ENCODE data around the gene GAS7. TPM values are rescaled to one million over a fixed set of nuclear protein-coding genes. Genes with fewer than 3 reads are reported as not detected.

The GAS7 gene
- total and polyA plus RNA-seq, 10 of the 15 experiments (the other 5 are each of a cell fraction or from before 2014, with no cell fraction given) = 2.3 to 53.4 (median 24.0) TPM

GRCh38 chr17:10149573-10150399, 48.6 kb downstream of the GAS7 start (continued):
- TF ChIP-seq, protein P1, sequence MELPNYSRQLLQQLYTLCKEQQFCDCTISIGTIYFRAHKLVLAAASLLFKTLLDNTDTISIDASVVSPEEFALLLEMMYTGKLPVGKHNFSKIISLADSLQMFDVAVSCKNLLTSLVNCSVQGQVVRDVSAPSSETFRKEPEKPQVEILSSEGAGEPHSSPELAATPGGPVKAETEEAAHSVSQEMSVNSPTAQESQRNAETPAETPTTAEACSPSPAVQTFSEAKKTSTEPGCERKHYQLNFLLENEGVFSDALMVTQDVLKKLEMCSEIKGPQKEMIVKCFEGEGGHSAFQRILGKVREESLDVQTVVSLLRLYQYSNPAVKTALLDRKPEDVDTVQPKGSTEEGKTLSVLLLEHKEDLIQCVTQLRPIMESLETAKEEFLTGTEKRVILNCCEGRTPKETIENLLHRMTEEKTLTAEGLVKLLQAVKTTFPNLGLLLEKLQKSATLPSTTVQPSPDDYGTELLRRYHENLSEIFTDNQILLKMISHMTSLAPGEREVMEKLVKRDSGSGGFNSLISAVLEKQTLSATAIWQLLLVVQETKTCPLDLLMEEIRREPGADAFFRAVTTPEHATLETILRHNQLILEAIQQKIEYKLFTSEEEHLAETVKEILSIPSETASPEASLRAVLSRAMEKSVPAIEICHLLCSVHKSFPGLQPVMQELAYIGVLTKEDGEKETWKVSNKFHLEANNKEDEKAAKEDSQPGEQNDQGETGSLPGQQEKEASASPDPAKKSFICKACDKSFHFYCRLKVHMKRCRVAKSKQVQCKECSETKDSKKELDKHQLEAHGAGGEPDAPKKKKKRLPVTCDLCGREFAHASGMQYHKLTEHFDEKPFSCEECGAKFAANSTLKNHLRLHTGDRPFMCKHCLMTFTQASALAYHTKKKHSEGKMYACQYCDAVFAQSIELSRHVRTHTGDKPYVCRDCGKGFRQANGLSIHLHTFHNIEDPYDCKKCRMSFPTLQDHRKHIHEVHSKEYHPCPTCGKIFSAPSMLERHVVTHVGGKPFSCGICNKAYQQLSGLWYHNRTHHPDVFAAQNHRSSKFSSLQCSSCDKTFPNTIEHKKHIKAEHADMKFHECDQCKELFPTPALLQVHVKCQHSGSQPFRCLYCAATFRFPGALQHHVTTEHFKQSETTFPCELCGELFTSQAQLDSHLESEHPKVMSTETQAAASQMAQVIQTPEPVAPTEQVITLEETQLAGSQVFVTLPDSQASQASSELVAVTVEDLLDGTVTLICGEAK (IDR thresholded peaks at IDR 0.05; ENCODE audit: borderline replicate concordance) = no peak
- TF ChIP-seq SUPT20H (IDR thresholded peaks at IDR 0.05; ENCODE audit: borderline replicate concordance, control insufficient read depth, low read depth, low read length) (no peak), SREBF2 (IDR thresholded peaks at IDR 0.05; ENCODE audit: low read length) (no peak), CEBPB (IDR thresholded peaks at IDR 0.05; ENCODE audit: borderline replicate concordance in 1 of 2, low read depth in 2 of 2, low read length in 2 of 2) (no peak), SMARCA5 (IDR thresholded peaks at IDR 0.05) (no peak), IRF4 (IDR thresholded peaks at IDR 0.05; ENCODE audit: low read depth, low read length) (peak; percentile 89), RFX5 (IDR thresholded peaks at IDR 0.05; ENCODE audit: low read depth, low read length) (no peak), JUND (IDR thresholded peaks at IDR 0.05; ENCODE audit: low read depth, low read length) (peak; percentile 59; the same call in 1 of the 2 replicates)
- TF ChIP-seq, protein P2, sequence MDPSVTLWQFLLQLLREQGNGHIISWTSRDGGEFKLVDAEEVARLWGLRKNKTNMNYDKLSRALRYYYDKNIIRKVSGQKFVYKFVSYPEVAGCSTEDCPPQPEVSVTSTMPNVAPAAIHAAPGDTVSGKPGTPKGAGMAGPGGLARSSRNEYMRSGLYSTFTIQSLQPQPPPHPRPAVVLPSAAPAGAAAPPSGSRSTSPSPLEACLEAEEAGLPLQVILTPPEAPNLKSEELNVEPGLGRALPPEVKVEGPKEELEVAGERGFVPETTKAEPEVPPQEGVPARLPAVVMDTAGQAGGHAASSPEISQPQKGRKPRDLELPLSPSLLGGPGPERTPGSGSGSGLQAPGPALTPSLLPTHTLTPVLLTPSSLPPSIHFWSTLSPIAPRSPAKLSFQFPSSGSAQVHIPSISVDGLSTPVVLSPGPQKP (IDR thresholded peaks at IDR 0.05; ENCODE audit: low read depth, low read length) = no peak
